Tibial nerve (tissue), 4 donors: ENCODE results near the gene PDILT. TPM values are rescaled to one million over a fixed set of nuclear protein-coding genes. Genes with fewer than 3 reads are reported as not detected.

Experiments
- DNase-seq, 2 donors: peaks; one replicate each; pipeline ENCODE4 v3.0.0-alpha.2; 2019; ENCODE audit warnings: low spot score in 2 of 2
- H3K27ac ChIP-seq, 4 donors: fragments of 200-600 bp; sonication (generic) in 3 of 4; one replicate each; pipeline ENCODE4 v1.5.1; 2017 to 2019; ENCODE audit warnings: mild to moderate bottlenecking in 1 of 4
- H3K27me3 ChIP-seq, 2 donors: fragments of 200-600 bp; sonication (generic) in 1 of 2; one replicate each; pipeline versions ENCODE4 v1.5.1 to v1.6.0; 2017 to 2019
- H3K36me3 ChIP-seq, 3 donors: fragments of 200-600 bp; sonication (generic); one replicate each; pipeline ENCODE4 v1.5.1; 2018 to 2019
- H3K4me1 ChIP-seq, 4 donors: fragments of 200-600 bp; sonication (generic) in 3 of 4; one replicate each; pipeline ENCODE4 v1.5.1; 2017 to 2019
- H3K4me3 ChIP-seq, 4 donors: fragments of 200-600 bp; sonication (generic) in 3 of 4; one replicate each; pipeline ENCODE4 v1.5.1; 2017 to 2019; ENCODE audit warnings: mild to moderate bottlenecking in 1 of 4, moderate library complexity in 1 of 4
- H3K9me3 ChIP-seq, 4 donors: fragments of 200-600 bp; sonication (generic) in 3 of 4; one replicate each; pipeline ENCODE4 v1.5.1; 2017 to 2019
- CTCF ChIP-seq, 5 experiments: fragments of 200-600 bp in 3 of 5; fragments of 450-650 bp in 2 of 5; sonication (generic) in 3 of 5; IDR thresholded peaks; one replicate each; pipeline ENCODE4 v1.5.1; 2016 to 2019; ENCODE audit warnings: antibody characterized with exemption in 5 of 5, mild to moderate bottlenecking in 3 of 5, moderate library complexity in 2 of 5
- EP300 ChIP-seq, 2 donors: sonication (generic); formaldehyde crosslinking; IDR thresholded peaks; one replicate each; pipeline ENCODE4 v1.6.1; 2017; ENCODE audit warnings: antibody characterized with exemption in 2 of 2, mild to moderate bottlenecking in 1 of 2
- POLR2A ChIP-seq, 2 donors: fragments of 450-650 bp; IDR thresholded peaks; one replicate each; pipeline ENCODE4 v1.6.1; 2017; ENCODE audit warnings: antibody characterized with exemption in 2 of 2, mild to moderate bottlenecking in 2 of 2, moderate library complexity in 2 of 2
- WGBS, 2 donors: methylation state at CpG; one replicate each; pipeline ENCODE4 v1.1.5; 2018; 5-methylcytosine and 5-hydroxymethylcytosine counted together
- total RNA-seq, 4 donors: library from RNA; depleted of rRNA; stranded (reverse); fragments of >200 nt; gene quantifications; one replicate each; pipeline ENCODE4 v1.1.0, GENCODE V29; 2016

The PDILT gene
- total RNA-seq, 4 donors from 2014 or later, result not detected

GRCh38 chr16:20309786-20310185 lies 94.8 kb downstream of the PDILT start:
- DNase-seq, result no peak
- Histone ChIP-seq H3K9me3 (no peaks in the 10 kb centered on the region), H3K27me3 (no peaks in the 10 kb centered on the region), H3K36me3 (no peaks in the 10 kb centered on the region), H3K27ac (no peak overlapping the region), H3K4me3 (no peak overlapping the region), H3K4me1 (no peaks in the 10 kb centered on the region)
- TF ChIP-seq POLR2A (IDR thresholded peaks at IDR 0.05) (no peak), CTCF (IDR thresholded peaks at IDR 0.05) (no peak), EP300 (IDR thresholded peaks at IDR 0.05) (no peak)
- WGBS, 2 donors, result 90 to 93% methylated on average over 6 of the region's 6 CpGs

Other genes starting within 250 kb of the PDILT start
- 1 to 10 TPM in 3 of 4 donors, under 1 TPM in 1; 0.98 to 7.8 (median 2.7) TPM for gene GP2, start 77.2 kb downstream of the PDILT start, total RNA-seq
- not detected for gene UMOD, start 52.0 kb downstream of the PDILT start, total RNA-seq
- 10 to 100 TPM; 10.5 to 25.1 (median 20.2) TPM for gene ACSM5, start 4.8 kb upstream of the PDILT start, total RNA-seq
- gene ACSM2A, start 46.8 kb upstream of the PDILT start, total RNA-seq, result not detected
- under 1 TPM in 1 of 4 donors, not detected in 3; 0.21 TPM for gene ACSM2B, start 171.6 kb upstream of the PDILT start, total RNA-seq